Sigmoid colon (tissue), 4 donors: ENCODE data around the gene RBM42.

Source experiments
- CTCF ChIP-seq, 4 experiments: fragments of 450-650 bp in 3 of 4; fragments of 200-600 bp in 1 of 4; IDR thresholded peaks; one replicate each; pipeline ENCODE4 v1.5.1; 2016 to 2019; ENCODE audit warnings: antibody characterized with exemption in 4 of 4, mild to moderate bottlenecking in 3 of 4, moderate library complexity in 2 of 4
- POLR2A ChIP-seq, 2 donors: fragments of 450-650 bp; IDR thresholded peaks; one replicate each; pipeline ENCODE4 v1.6.1; 2016; ENCODE audit warnings: antibody characterized with exemption in 2 of 2, mild to moderate bottlenecking in 2 of 2, moderate library complexity in 2 of 2
- POLR2AphosphoS5 ChIP-seq, 4 donors: sonication (generic); formaldehyde crosslinking; IDR thresholded peaks; one replicate each; pipeline ENCODE4 v1.6.1; 2017; ENCODE audit warnings: antibody characterized with exemption in 4 of 4

- TF ChIP-seq CTCF (IDR thresholded peaks at IDR 0.05) (no peak), POLR2AphosphoS5 (IDR thresholded peaks at IDR 0.05) (no peak), POLR2A (IDR thresholded peaks at IDR 0.05) (no peak)
These were observed 20.6 kb upstream of the RBM42 start for GRCh38 chr19:35608251-35608650.
